ENCODE data around the gene RHBDF2.

RHBDF2 gene

DNA sequence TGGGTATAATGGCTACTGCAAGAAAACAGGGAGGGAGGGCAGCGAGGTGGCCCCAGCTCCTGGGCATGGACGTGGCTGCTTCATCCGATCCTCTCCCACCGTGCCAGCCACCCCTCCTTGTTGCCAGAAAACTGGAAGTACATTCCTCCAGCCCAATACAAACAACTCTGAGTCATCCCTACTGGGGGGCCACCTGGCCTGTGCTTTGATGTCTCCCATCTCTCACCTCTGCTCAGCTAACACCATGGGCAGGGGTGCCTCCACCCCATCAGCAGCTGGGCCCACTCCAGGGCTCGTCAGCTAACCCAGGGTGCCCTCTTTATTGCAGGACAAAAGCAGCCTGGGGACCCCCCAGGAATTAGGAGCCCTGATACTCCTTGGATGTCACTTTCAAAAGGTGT lies 2.0 kb downstream of the RHBDF2 start:
- DNase-seq: no peak

DNA sequence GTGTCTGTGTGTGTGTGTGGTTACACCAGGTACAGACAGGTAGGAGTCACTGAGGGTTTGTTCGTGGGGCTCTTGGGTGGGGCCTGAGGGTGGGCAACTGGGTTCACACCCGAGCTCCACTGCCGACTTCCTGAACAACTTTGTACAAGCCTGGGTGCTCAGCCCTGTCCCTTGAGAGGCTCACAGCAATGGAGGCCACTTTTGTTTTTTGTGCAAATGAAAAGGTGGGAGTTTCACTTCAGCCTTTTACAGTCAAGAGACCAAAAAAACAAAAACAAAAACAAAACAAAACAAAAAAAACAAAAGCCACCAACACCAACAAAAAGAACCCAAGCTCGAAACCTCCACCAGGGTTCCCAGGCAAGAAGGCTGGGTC lies 2.4 kb downstream of the RHBDF2 start:
- no peak for DNase-seq

DNA sequence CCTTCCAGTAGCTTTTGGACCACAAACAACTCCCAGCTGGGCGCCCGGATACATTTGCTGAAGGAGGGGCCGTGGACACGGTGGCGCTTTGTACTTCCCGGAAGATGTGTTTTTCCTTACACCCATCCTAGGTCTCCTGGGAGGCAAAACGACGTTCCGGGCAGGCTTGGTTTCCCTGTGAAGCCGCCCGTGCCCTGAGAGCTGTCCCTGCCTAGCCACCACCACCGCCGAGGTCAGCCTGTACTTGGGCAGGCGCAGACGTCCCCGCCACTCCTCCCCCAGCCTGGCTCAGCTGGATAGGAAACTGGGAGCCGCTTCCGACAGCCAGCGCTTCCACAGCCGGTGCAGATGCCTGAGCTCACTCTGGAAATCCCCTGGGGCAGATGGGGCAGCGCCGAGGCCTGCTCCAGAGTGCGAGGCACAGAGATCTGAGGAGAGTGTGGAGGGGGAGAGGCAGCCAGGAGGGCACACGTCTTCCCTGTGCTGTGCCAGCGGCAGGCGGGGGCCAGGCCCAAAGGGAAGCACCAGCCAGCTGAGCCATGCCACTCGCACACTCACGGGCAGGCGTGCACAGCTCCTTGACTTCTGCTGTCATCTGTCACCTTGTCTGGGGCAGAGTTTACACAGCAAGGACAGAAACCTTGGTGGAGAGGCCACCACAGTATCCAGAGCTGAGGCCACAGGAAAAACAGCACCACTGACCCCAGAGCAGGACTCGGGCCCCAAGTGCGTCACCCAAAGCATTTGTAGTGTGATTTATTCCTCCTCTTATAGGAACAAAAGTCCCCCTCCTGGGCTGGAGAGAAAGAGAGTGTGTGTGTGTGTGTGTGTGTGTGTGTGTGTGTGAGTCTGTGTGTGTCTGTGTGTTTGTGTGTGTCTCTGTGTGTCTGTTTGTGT lies 3.0 kb downstream of the RHBDF2 start:
- DNase-seq: no peak

DNA sequence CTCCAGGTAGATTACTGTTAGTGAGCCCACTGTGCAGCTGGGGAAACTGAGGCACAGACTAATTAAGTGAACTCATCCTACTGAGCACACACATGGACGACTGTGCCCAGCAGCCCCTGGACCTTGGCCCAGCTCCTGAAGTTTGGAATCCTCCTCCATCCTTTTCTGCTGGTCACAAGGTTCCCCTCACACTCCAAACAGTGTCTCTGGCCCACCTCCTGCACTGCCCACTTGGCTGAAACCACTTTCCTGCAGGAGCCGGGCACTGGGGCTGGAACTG lies 3.6 kb downstream of the RHBDF2 start:
- no peak for DNase-seq

GRCh38 chr17:76496464-76496863 lies 4.8 kb downstream of the RHBDF2 start:
- DNase-seq: no peak

DNA sequence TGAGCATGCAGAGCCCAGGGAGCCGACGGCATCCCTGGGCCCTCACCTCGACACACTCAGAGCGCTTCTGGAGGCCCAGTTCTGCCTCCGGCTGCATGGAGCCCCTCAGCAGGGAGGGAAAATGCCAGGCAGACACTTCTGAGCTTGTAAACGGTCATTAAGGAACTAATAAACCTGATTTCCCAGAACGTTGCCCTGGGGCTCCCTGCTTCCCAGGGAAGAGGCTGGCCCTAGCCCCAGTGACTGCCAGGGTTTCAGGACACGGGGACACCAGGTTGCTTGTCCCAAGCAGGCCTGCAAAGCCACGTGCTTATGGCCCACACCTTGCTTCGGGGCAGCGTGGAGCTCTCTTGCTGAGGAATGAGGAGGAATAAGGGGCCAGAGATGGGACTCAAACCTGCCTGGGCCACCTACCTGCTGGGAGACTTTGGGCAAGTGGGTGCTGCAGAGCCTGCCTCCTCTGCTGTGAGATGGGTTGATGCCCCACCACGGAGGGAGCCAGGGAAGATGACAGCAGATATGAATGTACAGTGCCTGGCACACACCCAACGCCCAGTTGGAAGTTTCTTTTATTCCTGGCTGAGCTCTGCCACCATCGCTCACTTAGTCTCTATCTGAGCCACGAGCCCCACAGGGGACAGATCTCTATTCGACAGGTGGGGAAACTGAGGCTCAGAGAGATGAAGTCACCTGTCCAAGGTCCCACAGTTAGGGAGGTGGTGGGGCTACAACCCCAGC lies 5.4 kb downstream of the RHBDF2 start:
- DNase-seq: no peak

DNA sequence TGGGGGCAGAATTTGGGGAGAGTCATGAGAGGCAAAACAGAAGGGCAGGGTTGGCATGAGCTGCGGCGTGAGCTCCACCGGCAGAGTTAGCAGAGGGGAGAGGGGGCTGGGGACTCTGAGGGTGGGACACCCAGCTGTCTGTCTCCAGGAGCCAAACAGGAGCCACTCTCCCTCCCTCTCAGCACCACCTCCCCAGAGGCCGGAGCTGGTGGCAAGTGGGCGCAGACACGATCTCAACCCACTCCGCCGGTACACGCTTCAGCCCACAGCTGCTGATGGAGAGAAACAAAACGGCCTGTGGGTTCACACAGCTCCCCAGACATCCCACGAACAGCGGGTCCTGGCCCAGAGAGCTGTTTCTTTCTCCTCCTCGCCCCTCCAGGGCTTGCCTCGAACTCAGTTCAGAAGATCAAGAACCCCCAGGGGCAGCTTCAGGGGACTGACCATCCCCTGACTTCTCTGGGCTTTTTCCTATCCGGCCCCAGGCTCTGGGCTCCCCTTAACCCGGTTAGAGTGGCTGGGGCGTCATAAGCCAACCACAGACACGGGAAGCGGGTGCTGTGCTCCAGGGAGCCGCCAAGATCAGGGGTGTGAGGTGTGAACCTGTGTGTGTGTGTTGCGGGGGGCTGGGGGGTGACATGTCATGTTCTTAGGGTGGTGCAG lies 7.6 kb downstream of the RHBDF2 start:
- no peak for DNase-seq

DNA sequence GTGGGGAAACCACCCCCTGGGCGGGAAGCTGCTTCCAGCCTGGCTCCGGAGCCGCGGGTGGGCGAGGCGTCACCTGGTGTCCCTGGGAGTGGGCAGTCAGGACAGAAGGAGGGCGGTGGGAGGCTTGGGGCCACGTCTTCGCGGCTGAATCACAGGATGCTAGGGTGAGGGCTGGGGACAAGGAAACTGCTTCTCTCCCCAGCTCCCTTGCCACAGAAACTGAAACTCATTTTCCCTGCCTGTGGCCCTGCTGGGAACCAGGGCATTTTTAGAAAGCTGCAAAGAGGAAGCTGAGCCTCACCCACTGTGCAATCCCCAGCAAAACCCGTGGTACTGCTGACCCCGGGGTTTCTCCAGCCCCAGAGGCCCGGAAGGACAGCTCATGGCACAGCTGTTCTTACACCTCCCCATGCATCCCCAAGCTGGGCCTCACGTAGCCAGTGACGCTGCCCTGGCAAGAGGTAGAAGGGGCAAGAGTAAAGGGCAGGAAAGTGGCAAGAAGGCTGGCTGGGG lies 8.2 kb downstream of the RHBDF2 start:
- peak; percentile 43 for DNase-seq

GRCh38 chr17:76492123-76492988 lies 8.9 kb downstream of the RHBDF2 start:
- DNase-seq: no peak

GRCh38 chr17:76491271-76492122 lies 9.7 kb downstream of the RHBDF2 start:
- no peak for DNase-seq

- DNase-seq: no peak
Observed at GRCh38 chr17:76490112-76490710, 11.0 kb downstream of the RHBDF2 start.

DNA sequence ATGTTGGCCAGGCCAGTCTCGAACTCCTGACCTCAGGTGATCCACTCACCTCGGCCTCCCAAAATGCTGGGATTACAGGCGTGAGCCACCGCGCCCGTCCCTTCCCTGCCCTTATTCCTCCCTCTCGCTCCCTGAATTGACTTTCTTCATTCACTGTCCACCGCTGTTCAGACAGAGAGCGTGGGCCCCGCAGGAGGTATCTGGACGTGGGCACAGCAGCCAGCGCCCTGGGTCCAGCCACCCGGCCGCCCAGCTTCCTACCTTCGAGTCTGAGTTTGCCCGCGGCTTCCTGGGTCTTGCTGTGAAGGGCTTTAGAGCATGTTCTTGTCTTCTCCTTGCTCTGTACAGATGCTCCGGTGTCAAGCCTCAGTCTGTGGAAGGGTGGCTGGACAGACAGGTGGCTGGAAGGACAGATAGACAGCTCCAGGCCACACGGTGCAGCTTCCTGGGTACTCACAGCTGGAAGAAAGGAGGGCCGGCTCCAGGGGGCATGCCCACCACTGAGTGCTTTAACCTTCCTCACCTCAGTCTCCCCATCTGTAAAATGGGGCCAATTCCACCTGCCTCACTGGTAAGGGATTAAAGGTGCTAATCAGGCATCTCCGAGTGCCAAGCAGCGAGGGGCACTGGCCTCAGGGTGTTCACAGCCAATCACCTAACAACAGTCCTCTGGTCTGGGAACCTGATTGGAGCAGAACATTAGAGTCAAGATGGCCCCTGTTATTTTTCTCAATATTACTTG lies 13.6 kb downstream of the RHBDF2 start:
- DNase-seq: no peak

GRCh38 chr17:76485569-76485968 lies 15.7 kb downstream of the RHBDF2 start:
- DNase-seq: no peak

- DNase-seq: no peak
Observed at GRCh38 chr17:76484228-76484725, 16.9 kb downstream of the RHBDF2 start.

GRCh38 chr17:76481071-76481655 lies 20.1 kb downstream of the RHBDF2 start:
- DNase-seq: no peak

GRCh38 chr17:76480632-76481031 lies 20.6 kb downstream of the RHBDF2 start:
- DNase-seq: no peak

GRCh38 chr17:76479515-76480060 lies 21.6 kb downstream of the RHBDF2 start:
- DNase-seq: no peak

DNA sequence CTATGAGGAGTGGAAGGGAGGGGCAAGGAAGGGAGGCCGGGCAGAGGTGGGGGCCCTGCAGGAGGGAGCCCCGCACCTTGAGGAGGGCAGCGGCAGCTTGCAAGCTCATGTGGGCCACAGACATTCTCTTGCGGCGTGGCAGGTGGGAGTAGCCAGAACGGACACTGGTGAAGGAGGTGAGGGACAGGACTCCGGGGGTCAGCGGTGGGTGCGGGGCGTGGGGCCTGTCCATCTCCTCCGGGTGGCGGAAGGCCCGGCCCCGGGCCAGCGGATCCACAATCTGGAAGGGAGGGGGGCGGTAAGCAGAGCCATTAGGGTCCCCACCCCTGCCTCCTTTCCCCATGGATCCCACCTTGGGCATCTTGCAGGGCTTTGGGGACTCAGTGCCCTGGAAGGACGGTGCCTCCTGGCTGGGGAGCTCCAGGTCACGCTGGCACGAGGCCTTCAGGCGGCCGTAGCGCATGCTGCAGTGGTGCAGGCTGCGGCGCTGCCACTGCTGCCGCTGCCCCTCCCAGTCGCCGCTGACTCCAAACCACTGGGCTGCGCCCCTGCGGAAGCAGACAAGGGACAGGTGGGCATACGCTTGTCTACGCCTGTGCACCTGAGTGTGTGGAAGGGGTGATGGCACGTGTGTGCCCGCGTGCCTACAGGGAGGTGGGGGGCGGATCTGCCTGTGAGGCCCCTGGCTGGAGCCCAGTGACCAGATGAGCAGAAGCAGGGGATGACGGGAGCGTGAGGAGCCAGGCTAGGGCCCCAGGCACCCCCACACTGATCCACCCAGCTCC lies 22.3 kb downstream of the RHBDF2 start:
- no peak for DNase-seq

GRCh38 chr17:76478097-76478496 lies 23.1 kb downstream of the RHBDF2 start:
- no peak for DNase-seq
